Lower lobe of right lung (tissue), 2 donors: ENCODE measurements around the gene RIIAD1. TPM values are rescaled to one million over a fixed set of nuclear protein-coding genes. Genes with fewer than 3 reads are reported as not detected.

ENCODE experiments used
- ATAC-seq, 2 donors: fragments of 200-7000 bp; cut with Tn5 transposase; one replicate each; pipeline ENCODE4 v1.9.1; 2020 to 2022; ENCODE audit warnings: mild to moderate bottlenecking in 2 of 2, moderate library complexity in 2 of 2
- DNase-seq: peaks from one replicate; pipeline ENCODE4 v3.0.0-alpha.2; 2020
- H3K27ac ChIP-seq: fragments of 200-600 bp; one replicate; pipeline ENCODE4 v1.8.0; 2022
- H3K27me3 ChIP-seq: fragments of 200-600 bp; one replicate; pipeline ENCODE4 v1.8.0; 2022; ENCODE audit warnings: low read depth
- H3K36me3 ChIP-seq: fragments of 200-600 bp; one replicate; pipeline ENCODE4 v1.8.0; 2022; ENCODE audit warnings: mild to moderate bottlenecking
- H3K4me1 ChIP-seq: fragments of 200-600 bp; one replicate; pipeline ENCODE4 v1.8.0; 2022
- H3K4me3 ChIP-seq: fragments of 200-600 bp; one replicate; pipeline ENCODE4 v1.8.0; 2022; ENCODE audit warnings: mild to moderate bottlenecking
- H3K9me3 ChIP-seq: fragments of 200-600 bp; one replicate; pipeline ENCODE4 v1.8.0; 2022
- intact Hi-C: fragments of 100-400 bp; cut with DNase I; formaldehyde crosslinking; loops from one replicate; pipeline ENCODE4 v1.11.0; 2022
- total RNA-seq: library from RNA; stranded (reverse); fragmentation: NEBNext Ultra II Directional; extraction: Animal tissue kit (Norgen Biotek cat#: 25700); gene quantifications from one replicate; pipeline ENCODE4 v1.2.1, GENCODE V29; 2021
- TF ChIP-seq, protein P1 (sequence below): fragments of 200-600 bp; IDR thresholded peaks from one replicate; pipeline ENCODE4 v1.8.0; 2022; ENCODE audit warnings: antibody characterized with exemption, mild to moderate bottlenecking
- donor health status: DM: no; HTN: yes; CAD: no; lungs with severe emphysema.

Gene RIIAD1
- total RNA-seq, 1 donor from 2014 or later = not detected

DNA sequence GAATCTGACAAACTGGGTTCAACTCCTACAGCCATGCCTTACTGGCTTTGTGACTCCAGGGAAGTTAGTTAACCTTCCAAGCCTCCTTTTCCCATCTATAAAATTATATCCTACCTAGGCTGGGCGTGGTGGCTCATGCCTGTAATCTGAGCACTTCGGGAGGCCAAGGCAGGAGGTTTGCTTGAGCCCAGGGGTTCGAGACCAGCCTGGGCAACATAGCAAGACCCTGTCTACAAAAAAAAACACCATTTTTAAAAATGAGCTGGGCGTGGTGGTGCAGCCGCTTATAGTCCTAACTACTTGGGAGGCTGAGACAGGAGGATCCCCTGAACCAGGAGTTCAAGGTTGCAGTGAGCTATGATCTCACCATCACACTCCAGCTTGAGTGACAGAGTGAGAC lies 19.8 kb upstream of the RIIAD1 start:
- intact Hi-C loops = no loop called here
- TF ChIP-seq, protein P1, sequence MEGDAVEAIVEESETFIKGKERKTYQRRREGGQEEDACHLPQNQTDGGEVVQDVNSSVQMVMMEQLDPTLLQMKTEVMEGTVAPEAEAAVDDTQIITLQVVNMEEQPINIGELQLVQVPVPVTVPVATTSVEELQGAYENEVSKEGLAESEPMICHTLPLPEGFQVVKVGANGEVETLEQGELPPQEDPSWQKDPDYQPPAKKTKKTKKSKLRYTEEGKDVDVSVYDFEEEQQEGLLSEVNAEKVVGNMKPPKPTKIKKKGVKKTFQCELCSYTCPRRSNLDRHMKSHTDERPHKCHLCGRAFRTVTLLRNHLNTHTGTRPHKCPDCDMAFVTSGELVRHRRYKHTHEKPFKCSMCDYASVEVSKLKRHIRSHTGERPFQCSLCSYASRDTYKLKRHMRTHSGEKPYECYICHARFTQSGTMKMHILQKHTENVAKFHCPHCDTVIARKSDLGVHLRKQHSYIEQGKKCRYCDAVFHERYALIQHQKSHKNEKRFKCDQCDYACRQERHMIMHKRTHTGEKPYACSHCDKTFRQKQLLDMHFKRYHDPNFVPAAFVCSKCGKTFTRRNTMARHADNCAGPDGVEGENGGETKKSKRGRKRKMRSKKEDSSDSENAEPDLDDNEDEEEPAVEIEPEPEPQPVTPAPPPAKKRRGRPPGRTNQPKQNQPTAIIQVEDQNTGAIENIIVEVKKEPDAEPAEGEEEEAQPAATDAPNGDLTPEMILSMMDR = no peak
- H3K4me1 ChIP-seq = no peaks in the 10 kb centered on the region
- no peaks in the 10 kb centered on the region for H3K27me3 ChIP-seq
- no peaks in the 10 kb centered on the region for H3K9me3 ChIP-seq
- H3K4me3 ChIP-seq = no peak overlapping the region
- ATAC-seq (no peak), DNase-seq (no peak)
- no peak overlapping the region for H3K27ac ChIP-seq
- peaks cover 58% of the 10 kb centered on the region for H3K36me3 ChIP-seq

- Histone ChIP-seq H3K27ac (no peak overlapping the region), H3K4me3 (no peak overlapping the region), H3K36me3 (peaks cover 43% of the 10 kb centered on the region), H3K4me1 (no peaks in the 10 kb centered on the region), H3K27me3 (no peaks in the 10 kb centered on the region), H3K9me3 (no peaks in the 10 kb centered on the region)
- TF ChIP-seq, protein P1 = no peak
- ATAC-seq (no peak), DNase-seq (no peak)
- intact Hi-C loops = no loop called here
Observed at GRCh38 chr1:151702936-151703335, 18.4 kb upstream of the RIIAD1 start.

DNA sequence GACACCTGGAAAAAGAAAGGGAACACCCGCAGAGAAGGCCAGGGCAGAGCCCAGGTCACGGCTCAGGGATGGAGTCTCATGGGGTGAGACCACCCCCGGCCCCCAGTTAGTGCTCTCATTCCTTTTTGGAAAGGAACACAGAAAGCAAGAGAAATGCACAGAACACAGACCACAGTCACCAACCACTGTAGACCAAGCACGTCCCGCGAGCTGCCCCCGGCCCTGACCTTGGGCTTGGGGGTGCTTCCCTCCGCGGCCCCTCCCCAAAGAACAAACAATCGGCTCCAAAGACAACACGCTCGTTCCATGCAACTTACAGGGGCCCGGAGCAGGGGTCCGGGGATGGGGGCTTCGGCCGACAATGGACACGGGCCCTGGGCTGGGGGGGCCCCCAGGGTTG lies 17.5 kb upstream of the RIIAD1 start:
- Histone ChIP-seq H3K27ac (no peak overlapping the region), H3K9me3 (no peaks in the 10 kb centered on the region), H3K27me3 (no peaks in the 10 kb centered on the region), H3K4me1 (no peaks in the 10 kb centered on the region), H3K4me3 (no peak overlapping the region), H3K36me3 (peaks cover 35% of the 10 kb centered on the region)
- TF ChIP-seq, protein P1 = no peak
- intact Hi-C loops = no loop called here
- no peak for DNase-seq
- no peak for ATAC-seq

GRCh38 chr1:151704246-151704645 lies 17.1 kb upstream of the RIIAD1 start:
- TF ChIP-seq, protein P1 = no peak
- H3K9me3 ChIP-seq = no peaks in the 10 kb centered on the region
- no peak for ATAC-seq
- H3K4me1 ChIP-seq = no peaks in the 10 kb centered on the region
- intact Hi-C loops = no loop called here
- no peak overlapping the region for H3K4me3 ChIP-seq
- H3K27me3 ChIP-seq = no peaks in the 10 kb centered on the region
- peaks cover 30% of the 10 kb centered on the region for H3K36me3 ChIP-seq
- H3K27ac ChIP-seq = no peak overlapping the region
- DNase-seq = no peak

DNA sequence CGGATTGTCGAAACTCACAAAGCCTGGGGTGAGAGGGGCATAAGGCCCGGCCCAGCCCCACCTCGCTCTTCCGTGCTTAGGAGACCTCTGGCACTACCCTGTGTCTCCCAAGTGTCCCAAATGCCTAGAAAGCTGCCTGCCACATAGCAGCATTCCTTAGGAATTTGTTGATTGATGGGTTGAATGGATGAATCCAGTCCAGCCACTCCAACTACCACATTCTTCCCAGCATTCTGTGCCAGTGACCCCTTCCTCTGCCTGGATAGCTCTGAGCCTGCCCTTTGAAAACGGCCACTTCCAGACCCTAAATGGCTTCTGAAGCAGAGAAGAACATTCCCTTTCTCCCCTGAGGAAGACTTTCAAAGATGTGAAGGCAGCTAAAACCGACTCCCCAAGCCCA lies 16.2 kb upstream of the RIIAD1 start:
- Histone ChIP-seq H3K9me3 (no peaks in the 10 kb centered on the region), H3K27ac (no peak overlapping the region), H3K36me3 (peaks cover 21% of the 10 kb centered on the region), H3K27me3 (no peaks in the 10 kb centered on the region), H3K4me1 (no peaks in the 10 kb centered on the region), H3K4me3 (no peak overlapping the region)
- DNase-seq = no peak
- TF ChIP-seq, protein P1 = no peak
- no peak for ATAC-seq
- intact Hi-C loops = no loop called here
